B cell (primary cell): ENCODE measurements around the gene GABPB1. TPM values are rescaled to one million over a fixed set of nuclear protein-coding genes. Genes with fewer than 3 reads are reported as not detected.

Experiments
- ATAC-seq: fragments of 200-7000 bp; cut with Tn5 transposase; one replicate; pipeline ENCODE4 v1.10.0; 2021; ENCODE audit warnings: low read depth, mild to moderate bottlenecking, moderate number of reproducible peaks, moderate library complexity
- CTCF ChIA-PET: fragments of 350-600 bp; sonication (Branson Sonifier 250); formaldehyde crosslinking; loops from one replicate; lab custom pipeline; 2021; ENCODE audit warnings: antibody characterized with exemption, inconsistent platforms; lab: Charles Lee
- POLR2A ChIA-PET: fragments of 350-600 bp; sonication (Branson Sonifier 250); formaldehyde crosslinking; loops from one replicate; lab custom pipeline; 2021; ENCODE audit warnings: antibody characterized with exemption; lab: Charles Lee
- DNase-seq: peaks from one replicate; pipeline ENCODE4 v3.0.0; 2013
- H2AFZ ChIP-seq: 2 replicates; pipeline ENCODE4 v1.6.1; 2012; ENCODE audit warnings: mild to moderate bottlenecking, low read depth, low read length; ENCODE audit not compliant: insufficient read depth, poor library complexity, severe bottlenecking
- H3K27ac ChIP-seq, 2 donors: 1 replicate in 1 of 2; 2 replicates in 1 of 2; pipeline ENCODE4 v1.5.1; 2012 to 2013; ENCODE audit warnings: low read length in 2 of 2, mild to moderate bottlenecking in 2 of 2, moderate library complexity in 1 of 2
- H3K27me3 ChIP-seq, 4 experiments: fragments of 200-600 bp in 1 of 4; sonication (generic) in 1 of 4; replicated peaks in 1 of 4; 1 replicate in 2 of 4; 2 replicates in 2 of 4; pipeline versions ENCODE4 v1.6.1 to v1.7.0; 2013 to 2016; ENCODE audit warnings: low read length in 3 of 4, mild to moderate bottlenecking in 2 of 4, mixed read lengths in 1 of 4, moderate library complexity in 1 of 4; ENCODE audit not compliant: insufficient read depth in 4 of 4, control insufficient read depth in 3 of 4; ENCODE audit errors: control extremely low read depth in 1 of 4
- H3K36me3 ChIP-seq, 2 experiments: replicated peaks in 1 of 2; 1 replicate in 1 of 2; 2 replicates in 1 of 2; pipeline versions ENCODE4 v1.6.1 to v1.7.1; 2013; ENCODE audit warnings: low read length in 1 of 2; ENCODE audit not compliant: insufficient read depth in 2 of 2, control insufficient read depth in 1 of 2; ENCODE audit errors: control extremely low read depth in 1 of 2, extremely low read depth in 1 of 2
- H3K4me1 ChIP-seq, 2 donors: fragments of 200-600 bp in 1 of 2; sonication (generic) in 1 of 2; 1 replicate in 1 of 2; 2 replicates in 1 of 2; pipeline versions ENCODE4 v1.5.1 to v1.6.1; 2013 to 2017; ENCODE audit warnings: low read length in 2 of 2; ENCODE audit not compliant: control insufficient read depth in 2 of 2, insufficient read depth in 2 of 2
- H3K4me2 ChIP-seq: replicated peaks from 2 replicates; pipeline ENCODE3; 2012; ENCODE audit warnings: mild to moderate bottlenecking, low read depth, low read length; ENCODE audit not compliant: poor library complexity, severe bottlenecking
- H3K4me3 ChIP-seq, 5 experiments: fragments of 200-600 bp in 1 of 5; sonication (generic) in 1 of 5; 1 replicate in 3 of 5; 2 replicates in 2 of 5; pipeline versions ENCODE4 v1.5.1 to v1.7.0; 2011 to 2016; ENCODE audit warnings: low read length in 4 of 5, mild to moderate bottlenecking in 4 of 5, low read depth in 2 of 5, control low read depth in 1 of 5, moderate library complexity in 1 of 5; ENCODE audit not compliant: insufficient read depth in 1 of 5; ENCODE audit errors: control extremely low read depth in 1 of 5, extremely low read depth in 1 of 5
- H3K79me2 ChIP-seq: fragments of 200-600 bp; sonication (generic); one replicate; pipeline ENCODE4 v1.6.0; 2016; ENCODE audit warnings: low read length; ENCODE audit not compliant: control insufficient read depth, insufficient read depth
- H3K9ac ChIP-seq: fragments of 200-600 bp; sonication (generic); 2 replicates; pipeline ENCODE4 v1.6.1; 2017; ENCODE audit warnings: mild to moderate bottlenecking, low read length, moderate library complexity
- H3K9me3 ChIP-seq, 3 donors: one replicate each; pipeline versions ENCODE4 v1.6.1 to v1.7.1; 2013; ENCODE audit warnings: low read length in 2 of 3; ENCODE audit not compliant: control insufficient read depth in 2 of 3, insufficient read depth in 1 of 3; ENCODE audit errors: control extremely low read depth in 1 of 3
- H4K20me1 ChIP-seq: 2 replicates; pipeline ENCODE4 v1.6.0; 2012; ENCODE audit warnings: mild to moderate bottlenecking, low read length; ENCODE audit not compliant: insufficient read depth, control insufficient read depth, poor library complexity, severe bottlenecking
- H3K27ac Mint-ChIP-seq: one replicate; pipeline ENCODE4 v1.8.0; 2021; ENCODE audit warnings: mixed read lengths
- H3K27me3 Mint-ChIP-seq: one replicate; pipeline ENCODE4 v1.8.0; 2021; ENCODE audit warnings: mixed read lengths
- H3K4me1 Mint-ChIP-seq: one replicate; pipeline ENCODE4 v1.8.0; 2021; ENCODE audit warnings: mixed read lengths
- H3K4me3 Mint-ChIP-seq: one replicate; pipeline ENCODE4 v1.8.0; 2021; ENCODE audit warnings: mixed read lengths
- H3K9me3 Mint-ChIP-seq: one replicate; pipeline ENCODE4 v1.8.0; 2022; ENCODE audit warnings: mixed read lengths; ENCODE audit not compliant: insufficient read depth
- EZH2 ChIP-seq: IDR thresholded peaks from 2 replicates; pipeline ENCODE4 v1.6.1; 2012; ENCODE audit warnings: borderline replicate concordance, low read depth, mild to moderate bottlenecking, moderate library complexity, low read length; ENCODE audit not compliant: insufficient read depth, poor library complexity, severe bottlenecking
- WGBS: methylation state at CpG from one replicate; pipeline ENCODE4 v1.1.5; 2013; ENCODE audit warnings: missing lambda C conversion rate; ENCODE audit not compliant: insufficient coverage; 5-methylcytosine and 5-hydroxymethylcytosine counted together
- intact Hi-C: fragments of 100-400 bp; cut with micrococcal nuclease; formaldehyde crosslinking; loops from one replicate; pipeline ENCODE4 v1.10.0; 2022
- polyA plus RNA-seq: library from polyadenylated mRNA; depleted of rRNA; stranded (reverse); fragments of >200 nt; gene quantifications from 2 replicates; pipeline ENCODE4 v1.2.3, GENCODE V29; 2012
- total RNA-seq, 2 donors: library from RNA; stranded (reverse); fragments of 120-200 nt in 1 of 2; gene quantifications; 1 replicate in 1 of 2; 2 replicates in 1 of 2; pipeline versions ENCODE4 v1.2.3 to v1.2.4, GENCODE V29; 2013 to 2022
- TF ChIP-seq, protein P1 (sequence below): fragments of 200-600 bp; IDR thresholded peaks from one replicate; pipeline ENCODE4 v1.8.0; 2022; ENCODE audit warnings: antibody characterized with exemption, mild to moderate bottlenecking

Gene GABPB1
- total and polyA plus RNA-seq, 2 donors (not counting 1 experiment from before 2014, with no cell fraction given): 24.1 to 37.1 TPM

DNA sequence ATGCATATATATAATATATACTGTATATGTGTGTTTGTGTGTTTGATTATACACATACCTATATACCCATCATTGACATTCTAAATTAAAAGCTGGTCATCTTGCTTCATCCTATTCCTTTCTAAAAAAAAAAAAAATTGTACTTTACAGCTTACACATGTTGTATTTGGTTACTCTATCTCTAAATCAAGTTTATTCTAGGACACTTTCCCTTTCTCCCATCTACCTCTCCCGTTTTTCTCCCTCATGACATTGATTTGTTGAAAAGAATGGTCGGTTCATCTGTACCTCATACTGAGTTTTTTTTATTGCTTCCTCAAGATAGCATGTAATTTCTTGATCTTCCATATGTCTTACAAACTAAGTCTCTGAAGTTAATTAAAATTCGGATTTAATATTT, 26.9 kb downstream of the GABPB1 start:
- H3K27ac ChIP-seq: no peak overlapping the region
- Mint-ChIP-seq H3K9me3 (no peaks in the 10 kb centered on the region), H3K4me3 (no peak overlapping the region), H3K27me3 (no peaks in the 10 kb centered on the region), H3K27ac (no peak overlapping the region), H3K4me1 (peaks cover 8% of the 10 kb centered on the region)
- no peaks in the 10 kb centered on the region for H3K9me3 ChIP-seq
- no peak overlapping the region for H3K4me3 ChIP-seq
- WGBS: no CpG with 5 or more reads among the region's 3 CpGs
- CTCF ChIA-PET: interaction anchor here (1.3 kb wide), 1 partner anchor 12 kb away, joined by 3 read pairs; no protein-coding TSS in a partner anchor
- no peak overlapping the region for H3K4me2 ChIP-seq
- intact Hi-C loops: no loop called here
- H4K20me1 ChIP-seq: no peaks in the 10 kb centered on the region
- POLR2A ChIA-PET: no interaction called here
- peaks cover 0 to 4% of the 10 kb centered on the region in 2 experiments for H3K36me3 ChIP-seq
- H3K9ac ChIP-seq: no peak overlapping the region
- H3K4me1 ChIP-seq: no peaks in the 10 kb centered on the region
- H2AFZ ChIP-seq: no peak overlapping the region
- no peaks in the 10 kb centered on the region for H3K27me3 ChIP-seq
- peaks cover 49% of the 10 kb centered on the region for H3K79me2 ChIP-seq
- no peak for TF ChIP-seq EZH2
- TF ChIP-seq, protein P1, sequence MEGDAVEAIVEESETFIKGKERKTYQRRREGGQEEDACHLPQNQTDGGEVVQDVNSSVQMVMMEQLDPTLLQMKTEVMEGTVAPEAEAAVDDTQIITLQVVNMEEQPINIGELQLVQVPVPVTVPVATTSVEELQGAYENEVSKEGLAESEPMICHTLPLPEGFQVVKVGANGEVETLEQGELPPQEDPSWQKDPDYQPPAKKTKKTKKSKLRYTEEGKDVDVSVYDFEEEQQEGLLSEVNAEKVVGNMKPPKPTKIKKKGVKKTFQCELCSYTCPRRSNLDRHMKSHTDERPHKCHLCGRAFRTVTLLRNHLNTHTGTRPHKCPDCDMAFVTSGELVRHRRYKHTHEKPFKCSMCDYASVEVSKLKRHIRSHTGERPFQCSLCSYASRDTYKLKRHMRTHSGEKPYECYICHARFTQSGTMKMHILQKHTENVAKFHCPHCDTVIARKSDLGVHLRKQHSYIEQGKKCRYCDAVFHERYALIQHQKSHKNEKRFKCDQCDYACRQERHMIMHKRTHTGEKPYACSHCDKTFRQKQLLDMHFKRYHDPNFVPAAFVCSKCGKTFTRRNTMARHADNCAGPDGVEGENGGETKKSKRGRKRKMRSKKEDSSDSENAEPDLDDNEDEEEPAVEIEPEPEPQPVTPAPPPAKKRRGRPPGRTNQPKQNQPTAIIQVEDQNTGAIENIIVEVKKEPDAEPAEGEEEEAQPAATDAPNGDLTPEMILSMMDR: no peak
- ATAC-seq (no peak), DNase-seq (no peak)

DNA sequence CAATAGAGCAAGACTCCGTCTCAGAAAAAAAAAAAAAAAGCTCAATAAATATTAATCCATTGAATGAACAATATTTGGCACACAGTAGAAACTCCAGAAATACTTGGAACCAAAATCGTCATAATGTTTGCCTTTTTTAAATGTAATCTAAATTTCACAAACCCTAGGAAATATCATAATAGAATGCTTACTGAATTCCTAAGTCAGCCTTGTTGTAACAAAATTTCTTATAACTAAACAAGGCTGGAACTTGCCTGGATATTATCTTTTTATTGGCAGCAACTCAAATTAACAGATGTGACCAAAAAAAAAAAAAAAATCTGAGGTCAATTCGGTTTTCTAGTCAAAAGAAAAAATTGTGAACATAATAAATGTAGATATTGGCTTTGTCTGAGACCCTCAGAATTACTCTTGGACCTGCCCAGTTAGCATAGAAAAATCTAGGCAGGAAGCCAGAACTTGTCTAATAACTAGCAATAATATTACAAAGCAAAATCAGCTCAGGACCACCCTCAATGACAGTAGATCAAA, 33.3 kb downstream of the GABPB1 start:
- H3K27me3 Mint-ChIP-seq: no peaks in the 10 kb centered on the region
- Histone ChIP-seq H3K27ac (no peak overlapping the region), H3K4me1 (no peaks in the 10 kb centered on the region), H2AFZ (no peak overlapping the region), H3K36me3 (peaks cover 3 to 4% of the 10 kb centered on the region in 2 experiments), H3K4me3 (no peak overlapping the region), H4K20me1 (no peaks in the 10 kb centered on the region), H3K4me2 (no peak overlapping the region), H3K9me3 (no peaks in the 10 kb centered on the region), H3K9ac (no peak overlapping the region), H3K27me3 (no peaks in the 10 kb centered on the region), H3K79me2 (peaks cover 23% of the 10 kb centered on the region)
- ChIA-PET POLR2A (no interaction called here), CTCF (interaction anchor here (0.6 kb wide), 1 partner anchor 187 kb away, joined by 3 read pairs; no protein-coding TSS in a partner anchor)
- H3K9me3 Mint-ChIP-seq: no peaks in the 10 kb centered on the region
- no peak for TF ChIP-seq EZH2
- TF ChIP-seq, protein P1: no peak
- H3K27ac Mint-ChIP-seq: no peak overlapping the region
- H3K4me3 Mint-ChIP-seq: no peak overlapping the region
- intact Hi-C loops: no loop called here
- no peak for ATAC-seq
- no peak for DNase-seq
- no CpG with 5 or more reads among the region's 3 CpGs for WGBS
- H3K4me1 Mint-ChIP-seq: peaks cover 10% of the 10 kb centered on the region
